HG02884 (cell line): ENCODE measurements around the gene UNC119B.
"Not testable (repeated sequence)": the region's sequence is repeated elsewhere in the genome, so short reads cannot be mapped to it uniquely, and the experiment has no call there.

ENCODE experiments used
- ATAC-seq: cut with Tn5 transposase; IDR thresholded peaks from one replicate; pipeline ENCODE4 v1.9.1; 2021; ENCODE audit warnings: mild to moderate bottlenecking, moderate library complexity; ENCODE audit not compliant: unreplicated experiment

UNC119B gene

GRCh38 chr12:120718055-120718454 is 7.8 kb downstream of the UNC119B start:
- no peak for ATAC-seq

GRCh38 chr12:120719072-120719471 is 8.8 kb downstream of the UNC119B start:
- ATAC-seq: no peak

DNA sequence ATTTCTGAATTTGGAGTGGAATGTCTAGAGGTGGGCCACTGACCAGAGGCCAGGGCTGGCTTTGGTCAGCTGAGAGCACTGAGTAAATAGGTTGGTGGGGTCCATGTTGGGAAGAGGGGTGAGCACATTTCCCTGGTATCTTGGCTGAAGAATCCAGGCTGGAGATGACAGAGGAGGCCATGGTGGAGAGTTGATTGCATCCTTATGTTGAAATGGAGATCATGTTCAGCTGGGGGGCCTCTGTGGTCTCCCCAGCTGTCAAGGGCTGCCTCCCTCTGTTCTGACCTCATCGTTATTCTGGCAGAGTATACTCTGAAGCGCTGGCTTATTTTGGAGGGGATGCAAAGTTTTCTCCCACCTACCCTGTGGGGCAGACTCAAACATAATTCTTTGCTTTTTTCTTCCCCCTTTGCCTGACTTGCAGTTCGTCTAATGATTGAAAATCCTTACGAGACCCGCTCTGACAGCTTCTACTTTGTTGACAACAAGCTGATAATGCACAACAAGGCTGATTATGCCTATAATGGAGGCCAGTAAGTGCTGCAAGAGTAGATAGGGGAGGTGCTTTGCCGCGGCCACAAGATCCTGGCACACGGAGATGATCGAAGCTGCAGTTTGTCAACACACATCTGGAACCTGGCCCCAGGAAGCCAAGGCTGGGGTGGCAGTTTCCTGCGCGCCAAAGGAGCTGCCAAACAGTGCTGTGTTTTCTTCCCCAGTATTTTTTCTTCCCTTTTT is 9.4 kb downstream of the UNC119B start:
- ATAC-seq: no peak

GRCh38 chr12:120720234-120720986 is 10.2 kb downstream of the UNC119B start:
- ATAC-seq: no peak

GRCh38 chr12:120720987-120721801 is 10.9 kb downstream of the UNC119B start:
- no peak for ATAC-seq

GRCh38 chr12:120721866-120722265 is 11.6 kb downstream of the UNC119B start:
- ATAC-seq: no peak

DNA sequence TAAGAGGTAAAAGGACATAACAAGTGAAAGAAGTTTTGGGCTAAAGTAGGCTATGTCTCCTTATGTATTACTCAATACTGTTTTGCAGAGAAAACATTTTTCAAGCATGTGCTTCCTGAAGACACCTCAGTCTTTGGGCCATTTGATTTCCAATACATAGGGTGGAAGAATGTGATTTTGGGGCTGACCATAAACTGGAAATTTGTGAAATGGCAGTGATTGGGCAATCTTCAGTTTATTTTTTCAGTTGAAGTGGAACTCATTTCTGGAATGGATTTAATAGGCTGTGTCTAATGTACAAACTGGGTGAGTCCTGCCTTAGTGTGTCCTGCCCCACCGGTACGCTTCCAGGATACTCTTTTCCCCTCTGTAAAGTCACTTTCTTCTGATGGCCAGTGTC is 12.5 kb downstream of the UNC119B start:
- no peak for ATAC-seq

GRCh38 chr12:120724720-120725119 is 14.5 kb downstream of the UNC119B start:
- ATAC-seq: no peak

DNA sequence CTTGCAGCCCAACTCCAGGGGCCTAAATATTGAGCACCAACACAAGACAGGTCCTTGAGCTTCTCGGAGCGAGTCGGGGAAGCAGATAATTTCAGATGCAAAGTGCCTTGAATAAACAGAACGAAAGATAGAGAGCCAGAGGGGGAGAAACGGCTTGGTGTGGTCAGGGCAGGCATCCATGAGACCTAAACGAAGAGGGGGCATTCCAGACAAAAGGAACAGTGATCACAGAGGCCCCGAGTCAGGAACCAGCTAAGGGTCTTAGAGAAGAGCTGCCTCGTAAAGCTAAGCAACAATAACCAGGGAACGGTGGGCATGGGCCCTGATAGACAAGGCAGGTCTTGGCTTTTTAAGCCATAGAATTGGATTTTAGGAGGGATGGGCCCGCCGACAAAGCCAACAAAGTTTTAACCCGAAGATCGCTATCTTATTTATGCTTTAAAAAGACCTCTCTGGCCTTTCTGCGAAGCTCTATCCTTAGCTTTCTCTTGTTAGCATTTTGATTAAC is 14.9 kb downstream of the UNC119B start:
- ATAC-seq: no peak

DNA sequence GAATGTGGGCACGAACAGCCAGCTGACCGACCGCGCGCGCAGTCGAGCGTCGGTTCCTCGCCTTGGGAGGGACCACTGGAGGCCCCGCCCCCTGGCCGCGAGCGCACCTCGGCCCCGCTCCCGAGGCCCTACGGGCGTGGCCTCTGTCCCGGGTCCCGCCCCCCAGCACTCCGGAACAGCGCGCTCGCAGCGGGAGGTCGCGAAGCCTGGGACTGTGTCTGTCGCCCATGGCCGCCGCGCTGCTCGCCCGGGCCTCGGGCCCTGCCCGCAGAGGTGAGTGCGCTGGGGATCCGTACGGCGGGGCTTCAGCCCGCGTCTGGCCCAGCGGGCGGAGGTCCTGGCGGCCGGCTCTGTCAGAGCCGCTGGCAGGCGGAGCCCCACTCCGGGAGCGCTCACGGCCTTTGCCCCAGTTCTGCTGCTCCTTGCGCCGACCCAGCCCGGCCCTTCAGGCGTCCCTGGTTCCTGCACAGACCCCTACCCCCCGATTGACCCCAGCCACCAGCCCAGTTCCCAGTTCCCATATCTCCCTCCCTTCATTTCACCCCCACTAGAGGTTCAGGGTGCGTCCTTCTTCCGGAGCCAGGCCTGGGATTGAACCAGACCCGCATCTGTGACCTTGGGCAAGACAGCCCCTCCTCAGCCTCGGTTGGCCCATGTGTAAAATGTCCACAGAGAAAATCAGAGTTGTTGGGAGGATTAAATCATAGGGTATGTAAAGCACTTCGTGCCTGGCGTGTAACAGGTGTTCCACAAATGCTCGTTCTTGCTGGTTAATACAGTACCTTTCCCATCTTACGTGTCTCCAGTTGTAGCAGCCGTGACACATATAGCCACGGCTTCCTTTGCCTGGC is 15.6 kb downstream of the UNC119B start, which contains the start of gene ACADS:
Gene ACADS (plus strand): TSS at position 168 of the 851 bp plus-strand sequence. CDS start 60 bp downstream, at position 228.
- peak; percentile 90 for ATAC-seq

- no peak for ATAC-seq
These were observed 16.2 kb downstream of the UNC119B start for GRCh38 chr12:120726510-120726793.

- ATAC-seq: no peak
These were observed 16.7 kb downstream of the UNC119B start for GRCh38 chr12:120726961-120727360.

GRCh38 chr12:120732198-120732597 is 21.9 kb downstream of the UNC119B start:
- ATAC-seq: not testable (repeated sequence)

DNA sequence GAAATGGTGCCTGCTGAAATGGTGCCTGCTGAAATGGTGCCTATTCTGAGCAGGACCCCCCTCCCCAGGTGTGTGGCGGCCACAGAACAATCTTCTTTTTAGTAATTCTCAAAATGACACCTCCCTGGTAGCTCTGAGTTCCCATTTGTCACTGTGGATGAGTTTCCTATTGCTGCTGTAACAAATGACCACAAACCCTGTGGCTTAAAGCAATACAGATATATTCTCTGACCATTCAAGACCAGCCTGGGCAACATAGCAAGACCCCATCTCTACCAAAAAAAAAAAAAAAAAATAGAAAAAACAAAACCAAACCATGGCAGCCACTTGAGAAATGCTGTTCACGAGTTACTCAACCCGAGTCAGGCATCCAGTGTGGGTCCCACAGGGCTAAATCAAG is 23.3 kb downstream of the UNC119B start:
- ATAC-seq: no peak

- no peak for ATAC-seq
These were observed 24.0 kb downstream of the UNC119B start for GRCh38 chr12:120734210-120734609.

DNA sequence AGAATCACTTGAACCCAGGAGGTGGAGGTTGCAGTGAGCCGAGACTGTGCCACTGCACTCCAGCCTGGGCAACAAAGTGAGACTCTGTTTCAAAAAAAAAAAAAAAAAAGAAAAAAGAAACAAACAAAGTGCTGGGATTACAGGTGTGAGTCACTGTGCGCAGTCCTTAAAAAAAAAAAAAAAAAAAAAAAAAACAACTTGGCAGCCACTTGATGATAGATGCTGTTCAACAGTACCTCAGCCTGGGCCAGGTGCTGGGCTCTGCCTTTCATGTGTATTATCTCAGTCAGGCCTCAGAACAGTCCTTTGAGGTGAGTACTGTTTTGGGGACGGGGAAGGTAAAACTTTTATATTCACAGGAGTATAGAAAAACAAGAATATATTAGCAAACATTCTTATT is 24.9 kb downstream of the UNC119B start:
- no peak for ATAC-seq

GRCh38 chr12:120736404-120737331 is 26.4 kb downstream of the UNC119B start:
- ATAC-seq: no peak

GRCh38 chr12:120737557-120738251 is 27.4 kb downstream of the UNC119B start:
- ATAC-seq: no peak
